Measurements from ENCODE around the gene ZCCHC24. TPM values are rescaled to one million over a fixed set of nuclear protein-coding genes. Genes with fewer than 3 reads are reported as not detected.

The ZCCHC24 gene
- total RNA-seq, 4 donors from 2014 or later, result 47.1 to 73.6 (median 55.5) TPM

- DNase-seq (ENCODE audit: low spot score) (no peak), ATAC-seq (ENCODE audit: low FRiP score) (no peak)
- no peak for TF ChIP-seq CTCF (IDR thresholded peaks at IDR 0.05)
Measured at GRCh38 chr10:79405221-79405994, 40.0 kb downstream of the ZCCHC24 start.

- ATAC-seq (ENCODE audit: low FRiP score) (no peak), DNase-seq (ENCODE audit: low spot score) (no peak)
- TF ChIP-seq CTCF (IDR thresholded peaks at IDR 0.05), result no peak
Measured at GRCh38 chr10:79404690-79405131, 40.7 kb downstream of the ZCCHC24 start.

DNA sequence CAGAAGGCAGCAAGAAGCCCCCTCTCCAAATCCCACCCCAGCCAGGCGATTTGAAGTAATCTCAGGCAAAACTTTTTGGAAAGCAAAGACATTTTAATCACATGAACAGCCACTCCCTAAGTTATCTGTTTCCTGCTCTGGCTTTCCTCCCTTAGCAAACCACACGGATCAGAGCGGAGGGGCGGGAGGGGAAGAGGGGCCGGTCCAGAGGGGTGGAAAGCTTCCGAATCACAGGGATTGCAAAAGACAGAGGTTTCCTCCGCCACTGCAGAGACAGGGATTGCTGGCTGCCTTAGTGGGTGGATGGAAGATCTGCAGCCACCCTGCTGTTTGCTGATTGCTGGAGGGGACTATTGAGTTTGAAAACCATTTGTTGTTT is 41.2 kb downstream of the ZCCHC24 start:
- peak; percentile 52 for ATAC-seq (ENCODE audit: low FRiP score)
- no peak for DNase-seq (ENCODE audit: low spot score)
- TF ChIP-seq CTCF (IDR thresholded peaks at IDR 0.05), result no peak

- ATAC-seq (ENCODE audit: low FRiP score) (no peak), DNase-seq (ENCODE audit: low spot score) (no peak)
- TF ChIP-seq CTCF (IDR thresholded peaks at IDR 0.05), result no peak
Measured at GRCh38 chr10:79403441-79404230, 41.8 kb downstream of the ZCCHC24 start.

GRCh38 chr10:79402951-79403350 is 42.5 kb downstream of the ZCCHC24 start:
- DNase-seq (ENCODE audit: low spot score), result no peak
- ATAC-seq (ENCODE audit: low FRiP score), result no peak
- no peak for TF ChIP-seq CTCF (IDR thresholded peaks at IDR 0.05)

DNA sequence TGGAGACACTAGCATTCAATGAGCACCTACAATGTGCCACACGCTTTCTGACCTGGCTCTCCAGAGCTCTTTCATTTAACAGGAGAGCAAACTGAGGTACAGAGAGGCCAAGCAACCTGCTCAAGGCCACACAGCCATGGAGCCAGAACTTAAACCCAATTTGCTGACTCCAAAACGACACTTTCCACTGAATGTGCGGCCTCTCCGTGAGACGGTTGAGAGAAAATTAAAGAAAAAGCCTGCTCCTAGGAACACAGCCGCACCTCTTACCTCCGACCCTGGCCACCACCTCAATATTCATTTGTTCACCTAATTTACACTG is 42.8 kb downstream of the ZCCHC24 start:
- ATAC-seq (ENCODE audit: low FRiP score), result no peak

More for the DNA sequence above, 42.8 kb downstream of the ZCCHC24 start:
- no peak for TF ChIP-seq CTCF (IDR thresholded peaks at IDR 0.05)
- no peak for DNase-seq (ENCODE audit: low spot score)

All from omental fat pad (tissue), 4 donors.